ENCODE results near the gene ARHGEF9.

- TF ChIP-seq POLR2AphosphoS5 (IDR thresholded peaks at IDR 0.05) (no peak), POLR2A (IDR thresholded peaks at IDR 0.05) (no peak)
These were observed 33.1 kb upstream of the ARHGEF9 start for GRCh38 chrX:63818156-63818555.

Data from transverse colon (tissue), 3 donors.